ENCODE data around the gene ADA.

- no peak for TF ChIP-seq CTCF (IDR thresholded peaks at IDR 0.05; ENCODE audit: low read depth, low read length)
- TF ChIP-seq POLR2A (IDR thresholded peaks at IDR 0.05; ENCODE audit: extremely low read depth, insufficient read length): no peak
- TF ChIP-seq MAX (IDR thresholded peaks at IDR 0.05; ENCODE audit: low read depth, low read length): no peak
Observed at GRCh38 chr20:44642203-44643153, 9.0 kb downstream of the ADA start.
